HG03354 (cell line): ENCODE measurements around the gene GPRASP2.
A peak's percentile ranks its signal among the peaks of the same experiment; 100 is the strongest.
"Not testable (repeated sequence)": the region's sequence is repeated elsewhere in the genome, so short reads cannot be mapped to it uniquely, and the experiment has no call there.

Experiments used
- ATAC-seq: cut with Tn5 transposase; IDR thresholded peaks from one replicate; pipeline ENCODE4 v1.9.1; 2021; ENCODE audit warnings: mild to moderate bottlenecking; ENCODE audit not compliant: unreplicated experiment, poor library complexity, severe bottlenecking

GPRASP2 gene

GRCh38 chrX:102712216-102712966 lies at the start of gene GPRASP2:
GPRASP2 (plus strand) TSS chrX:102712448; CDS start chrX:102714870, 2,422 bp downstream.
- no peak for ATAC-seq

GRCh38 chrX:102663820-102664219 lies 48.4 kb upstream of the GPRASP2 start:
- ATAC-seq: not testable (repeated sequence)

- ATAC-seq: not testable (repeated sequence)
Measured at GRCh38 chrX:102667034-102667433, 45.2 kb upstream of the GPRASP2 start.

GRCh38 chrX:102669526-102669925 lies 42.7 kb upstream of the GPRASP2 start:
- no peak for ATAC-seq

DNA sequence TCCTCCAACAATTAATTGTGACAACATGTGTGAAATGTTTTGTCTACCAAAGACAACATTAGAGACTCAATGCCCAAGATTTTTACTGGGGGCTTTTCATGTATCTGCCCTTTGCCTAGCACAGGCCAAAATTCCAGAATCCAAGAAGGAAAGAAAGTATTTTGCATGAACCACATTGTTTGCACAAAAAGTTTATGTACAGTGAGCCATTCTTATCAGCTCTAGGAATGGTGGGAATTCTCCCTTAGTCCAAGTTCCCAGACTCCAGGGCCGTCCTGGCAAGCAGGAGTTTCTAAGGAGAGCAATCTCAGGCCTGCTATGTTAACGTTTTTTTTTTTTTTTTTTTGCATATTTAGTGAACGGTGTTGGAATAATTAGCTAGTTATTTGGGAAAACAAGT lies 39.4 kb upstream of the GPRASP2 start:
- ATAC-seq: no peak

DNA sequence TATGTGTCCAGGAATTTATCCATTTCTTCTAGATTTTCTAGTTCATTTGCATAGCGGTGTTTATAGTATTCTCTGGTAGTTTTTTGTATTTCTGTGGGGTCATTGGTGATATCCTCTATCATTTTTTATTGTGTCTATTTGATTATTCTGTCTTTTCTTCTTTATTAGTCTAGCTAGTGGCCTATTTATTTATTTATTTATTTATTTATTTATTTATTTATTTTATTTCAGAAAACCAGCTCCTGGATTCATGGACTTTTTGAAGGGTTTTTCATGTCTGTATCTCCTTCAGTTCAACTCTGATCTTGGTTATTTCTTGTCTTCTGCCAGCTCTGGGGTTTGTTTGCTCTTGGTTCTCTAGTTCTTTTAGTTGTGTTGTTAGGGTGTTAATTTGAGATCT lies 34.8 kb upstream of the GPRASP2 start:
- not testable (repeated sequence) for ATAC-seq

DNA sequence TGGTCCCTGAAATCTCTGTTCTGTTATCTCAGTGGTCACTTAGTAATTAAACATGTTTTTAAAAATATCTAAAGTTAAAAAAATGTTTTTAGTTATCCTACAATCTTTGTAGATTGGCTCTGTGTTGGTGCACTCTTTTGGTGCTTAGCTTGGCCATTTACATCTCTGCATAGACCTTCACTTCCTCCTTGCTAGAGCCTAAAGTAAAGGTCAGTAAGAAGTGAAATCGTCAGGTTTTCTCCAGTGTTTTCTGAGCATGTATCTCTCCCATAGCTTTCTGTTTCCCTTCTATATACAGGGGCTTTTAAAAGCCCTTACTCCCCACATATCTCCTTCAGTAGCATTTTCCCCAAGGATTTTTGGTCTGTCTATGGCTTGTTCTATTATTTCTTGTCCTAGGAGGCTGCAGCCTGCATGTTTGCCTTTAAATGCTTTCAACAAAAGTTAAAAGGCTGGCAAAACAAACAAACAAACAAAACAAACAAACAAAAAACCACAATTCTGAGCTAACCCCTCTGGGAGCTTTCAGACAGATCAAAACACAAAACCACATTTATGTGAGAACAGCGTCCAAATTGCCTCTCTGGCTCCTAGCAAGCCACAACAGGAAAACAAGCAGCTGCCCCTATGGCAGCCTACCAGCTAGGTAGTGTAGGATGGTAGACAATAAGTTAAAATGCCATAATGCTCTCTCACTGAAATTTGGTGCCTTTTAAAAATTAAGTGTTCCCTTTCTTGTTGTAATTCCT lies 27.3 kb upstream of the GPRASP2 start:
- no peak for ATAC-seq

- ATAC-seq: no peak
Measured at GRCh38 chrX:102694749-102695148, 17.5 kb upstream of the GPRASP2 start.

GRCh38 chrX:102696306-102696705 lies 15.9 kb upstream of the GPRASP2 start:
- ATAC-seq: no peak

DNA sequence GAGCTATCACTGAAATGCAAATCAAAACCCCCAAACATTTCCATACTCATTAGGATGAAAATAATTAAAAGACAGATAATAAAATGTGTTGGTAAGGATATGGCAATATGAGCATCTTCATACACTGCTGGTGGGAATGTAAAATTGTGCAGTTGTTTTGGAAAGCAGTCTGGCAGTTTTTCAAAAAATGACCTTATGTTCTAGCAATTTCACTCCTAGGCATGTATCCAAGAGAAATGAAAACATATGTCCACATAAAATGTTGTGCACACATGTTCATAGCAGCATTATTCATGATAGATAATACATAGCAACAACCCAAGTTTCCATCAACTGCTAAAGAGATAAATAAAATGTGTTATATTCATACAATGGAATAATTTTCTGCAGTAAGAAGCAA lies 14.8 kb upstream of the GPRASP2 start:
- ATAC-seq: no peak

GRCh38 chrX:102708900-102709299 lies 3.3 kb upstream of the GPRASP2 start:
- ATAC-seq: no peak

- no peak for ATAC-seq
Measured at GRCh38 chrX:102711872-102712215, 404 bp upstream of the GPRASP2 start.

GRCh38 chrX:102712981-102713625 lies 855 bp downstream of the GPRASP2 start:
- no peak for ATAC-seq

GRCh38 chrX:102714994-102715393 lies 2.7 kb downstream of the GPRASP2 start:
- ATAC-seq: no peak

- no peak for ATAC-seq
Measured at GRCh38 chrX:102715967-102716366, 3.7 kb downstream of the GPRASP2 start.

DNA sequence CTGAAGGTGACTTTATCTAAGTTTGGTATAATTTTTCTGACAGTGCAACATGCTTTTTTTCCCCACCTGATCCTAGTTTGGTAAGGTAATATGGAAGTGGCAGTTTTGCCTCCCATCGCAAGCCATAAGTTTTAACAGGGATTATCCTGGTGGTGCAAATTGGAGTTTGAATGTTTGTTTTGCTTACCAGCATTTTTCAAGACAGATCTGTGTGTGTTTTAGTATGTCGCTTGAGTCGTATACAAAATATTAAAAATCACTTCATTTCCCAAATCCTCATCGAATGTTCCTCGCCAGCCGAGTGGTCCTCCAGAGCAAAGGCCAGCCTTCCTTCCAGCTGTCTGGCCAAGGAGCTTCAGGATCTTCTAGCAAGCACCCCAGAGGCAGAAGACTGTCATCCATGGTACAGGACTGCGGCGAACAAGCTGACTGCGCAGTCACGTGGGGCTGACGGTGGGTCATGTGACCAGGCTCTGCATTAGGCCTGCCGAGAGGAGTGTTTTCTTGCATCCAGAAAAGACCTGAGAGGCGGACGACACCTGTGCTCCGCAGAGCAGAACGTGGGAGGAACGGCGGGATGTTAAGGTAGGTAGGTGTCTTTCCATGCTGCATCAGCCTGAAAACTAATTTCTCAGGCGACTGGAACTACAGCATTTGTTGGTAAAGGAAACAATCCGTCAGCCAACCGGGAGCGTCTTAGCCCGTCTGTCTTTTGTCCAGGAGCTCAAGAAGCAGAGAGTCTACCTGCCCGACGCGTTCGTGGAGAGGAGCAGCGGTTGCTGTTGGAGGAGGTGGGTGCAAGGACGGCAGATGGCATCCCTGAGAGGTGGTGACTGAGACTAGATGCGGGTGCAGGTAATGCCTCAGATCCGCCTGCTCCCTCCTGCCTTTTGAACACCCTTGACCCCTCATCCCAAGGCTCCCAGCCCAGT lies 8.3 kb downstream of the GPRASP2 start, which contains the start of gene GPRASP3:
Gene GPRASP3, plus strand, starts transcription at position 507 of the 932 bp plus-strand sequence. CDS start 28,253 bp downstream, outside the sequence.
- ATAC-seq: peak; percentile 96

DNA sequence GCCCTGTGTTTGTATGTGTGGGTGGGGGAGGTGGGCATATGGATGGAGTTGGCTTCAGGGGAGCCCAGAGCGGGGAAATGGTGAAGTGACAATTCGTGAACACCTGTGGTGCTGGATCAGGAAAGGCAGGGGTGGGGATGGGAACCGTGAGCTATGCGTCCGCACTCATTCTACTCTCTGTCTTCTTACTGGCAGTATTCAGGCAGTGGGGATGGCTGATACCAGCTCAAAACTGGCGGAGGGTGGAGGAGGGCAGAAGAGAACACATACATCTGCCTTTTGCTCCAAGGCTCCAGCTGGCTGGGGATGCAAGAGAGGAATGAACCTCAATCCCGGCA lies 8.9 kb downstream of the GPRASP2 start:
- peak; percentile 14 for ATAC-seq

GRCh38 chrX:102723456-102723855 lies 11.2 kb downstream of the GPRASP2 start:
- no peak for ATAC-seq

DNA sequence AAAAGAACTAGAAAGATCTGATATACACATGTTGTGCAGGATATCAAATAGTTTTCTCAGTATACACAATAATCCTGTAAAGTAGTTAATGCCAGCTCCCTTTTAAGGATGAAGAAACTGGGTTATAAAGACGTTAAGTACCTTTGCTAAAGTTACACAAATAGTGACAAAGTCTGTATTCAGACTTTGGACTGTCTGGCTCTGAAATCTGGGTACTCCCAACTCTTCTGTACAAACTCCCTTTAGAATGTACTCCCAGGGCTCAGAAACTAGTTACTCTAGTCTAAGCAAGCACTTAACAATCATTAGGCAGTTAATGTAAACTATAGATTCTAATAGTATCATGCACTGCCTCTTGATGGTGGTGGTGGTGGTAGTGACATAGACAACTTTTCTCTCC lies 15.5 kb downstream of the GPRASP2 start:
- no peak for ATAC-seq

DNA sequence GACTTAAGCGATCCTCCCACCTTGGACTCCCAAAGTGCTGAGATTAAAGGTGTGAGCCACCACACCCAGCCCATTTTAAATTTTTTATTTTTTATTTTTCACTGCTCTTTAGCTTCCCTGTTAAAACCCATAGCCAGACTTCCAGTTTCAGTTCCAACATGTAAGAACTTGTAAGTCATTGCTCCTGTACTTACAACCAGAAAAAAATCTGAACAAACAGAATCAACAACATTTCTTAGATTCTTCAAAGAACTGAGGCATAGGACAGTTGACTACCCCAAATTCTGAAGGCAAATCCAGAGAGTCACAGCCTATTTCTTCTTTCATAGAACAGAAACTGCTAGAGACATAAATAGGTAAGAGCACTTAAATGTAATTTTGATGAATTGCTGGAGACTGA lies 16.4 kb downstream of the GPRASP2 start:
- ATAC-seq: no peak
